GM19438 (cell line): Measurements from ENCODE around the gene MSH5.

Source experiments
- ATAC-seq: cut with Tn5 transposase; IDR thresholded peaks from one replicate; pipeline ENCODE4 v1.9.1; 2021; ENCODE audit warnings: low read depth; ENCODE audit not compliant: unreplicated experiment

Gene MSH5

GRCh38 chr6:31728767-31729514 is 10.9 kb upstream of the MSH5 start, which contains the start of gene DDAH2:
DDAH2 (minus strand) TSS chr6:31729299; CDS start chr6:31729161, 138 bp downstream.
- ATAC-seq = no peak

GRCh38 chr6:31729515-31729978 is 10.3 kb upstream of the MSH5 start:
- peak; percentile 48 for ATAC-seq

GRCh38 chr6:31729979-31730630 is 9.7 kb upstream of the MSH5 start:
- peak; percentile 33 for ATAC-seq

GRCh38 chr6:31730631-31731086 is 9.1 kb upstream of the MSH5 start:
- no peak for ATAC-seq

GRCh38 chr6:31732029-31732428 is 7.8 kb upstream of the MSH5 start:
- no peak for ATAC-seq

- ATAC-seq = no peak
These were observed 6.1 kb upstream of the MSH5 start for GRCh38 chr6:31733734-31734133.

- no peak for ATAC-seq
These were observed 5.5 kb upstream of the MSH5 start for GRCh38 chr6:31734247-31734820.

- ATAC-seq = no peak
These were observed 4.9 kb upstream of the MSH5 start for GRCh38 chr6:31734821-31735406.

GRCh38 chr6:31736021-31736767 is 3.6 kb upstream of the MSH5 start, which contains the start of gene CLIC1:
CLIC1 (minus strand) TSS chr6:31736530; CDS start chr6:31736300, 230 bp downstream.
- no peak for ATAC-seq

GRCh38 chr6:31736768-31737314 is 3.0 kb upstream of the MSH5 start:
- no peak for ATAC-seq

- no peak for ATAC-seq
These were observed 2.4 kb upstream of the MSH5 start for GRCh38 chr6:31737315-31737990.

- no peak for ATAC-seq
These were observed 1.5 kb upstream of the MSH5 start for GRCh38 chr6:31737991-31738979.

GRCh38 chr6:31740397-31741223 is 805 bp downstream of the MSH5 start:
- no peak for ATAC-seq

GRCh38 chr6:31741815-31742214 is 2.0 kb downstream of the MSH5 start:
- ATAC-seq = no peak

- ATAC-seq = no peak
These were observed 3.1 kb downstream of the MSH5 start for GRCh38 chr6:31742894-31743293.

- no peak for ATAC-seq
These were observed 4.6 kb downstream of the MSH5 start for GRCh38 chr6:31744422-31744821.

- ATAC-seq = no peak
These were observed 9.7 kb downstream of the MSH5 start for GRCh38 chr6:31749301-31750036.
